Uterus (tissue), 4 donors: ENCODE measurements around the gene MORN3. TPM values are rescaled to one million over a fixed set of nuclear protein-coding genes. Genes with fewer than 3 reads are reported as not detected.
A peak's percentile ranks its signal among the peaks of the same experiment; 100 is the strongest.

Experiments
- DNase-seq, 2 donors: peaks; one replicate each; pipeline ENCODE4 v3.0.0-alpha.2; 2019 to 2020
- H3K27ac ChIP-seq, 2 donors: fragments of 200-600 bp; sonication (generic); 1 replicate in 1 of 2; 2 replicates in 1 of 2; pipeline ENCODE4 v1.5.1; 2016 to 2018
- H3K27me3 ChIP-seq, 2 donors: fragments of 200-600 bp; sonication (generic); one replicate each; pipeline ENCODE4 v1.5.1; 2018 to 2019; ENCODE audit warnings: control low read depth in 1 of 2
- H3K36me3 ChIP-seq, 2 donors: fragments of 200-600 bp; sonication (generic); one replicate each; pipeline ENCODE4 v1.5.1; 2019; ENCODE audit warnings: control low read depth in 1 of 2
- H3K4me1 ChIP-seq, 2 donors: fragments of 200-600 bp; sonication (generic); one replicate each; pipeline ENCODE4 v1.5.1; 2018 to 2019; ENCODE audit warnings: control low read depth in 1 of 2
- H3K4me3 ChIP-seq, 2 donors: fragments of 200-600 bp; sonication (generic); 1 replicate in 1 of 2; 2 replicates in 1 of 2; pipeline ENCODE4 v1.5.1; 2018 to 2019; ENCODE audit warnings: mild to moderate bottlenecking in 1 of 2
- H3K9me3 ChIP-seq, 2 donors: fragments of 200-600 bp; sonication (generic); one replicate each; pipeline ENCODE4 v1.5.1; 2019; ENCODE audit warnings: control low read depth in 1 of 2
- CTCF ChIP-seq, 4 experiments: fragments of 200-600 bp in 2 of 4; fragments of 450-650 bp in 2 of 4; sonication (generic) in 2 of 4; IDR thresholded peaks; one replicate each; pipeline ENCODE4 v1.5.1; 2016 to 2019; ENCODE audit warnings: antibody characterized with exemption in 4 of 4, mild to moderate bottlenecking in 2 of 4, moderate library complexity in 1 of 4
- POLR2A ChIP-seq, 2 donors: fragments of 450-650 bp; IDR thresholded peaks; one replicate each; pipeline ENCODE4 v1.6.1; 2016; ENCODE audit warnings: antibody characterized with exemption in 2 of 2, mild to moderate bottlenecking in 1 of 2, moderate library complexity in 1 of 2
- intact Hi-C: fragments of 100-400 bp; cut with DNase I; formaldehyde crosslinking; loops from one replicate; pipeline ENCODE4 v1.15.1; 2023; ENCODE audit warnings: low total_unique reads
- total RNA-seq, 4 donors: library from RNA; depleted of rRNA in 3 of 4; stranded (reverse); fragments of >200 nt in 3 of 4; gene quantifications; one replicate each; pipeline versions ENCODE4 v1.1.0 to v1.2.4, GENCODE V29; 2014 to 2023
- donor health status: DM: yes; HTN: yes; CAD: no.

MORN3 gene
- total RNA-seq, 4 donors from 2014 or later = 0.27 to 1.9 TPM; not detected in 2

GRCh38 chr12:121713793-121714192, 44.3 kb upstream of the MORN3 start:
- intact Hi-C loops = no loop called here
- H3K36me3 ChIP-seq = no peaks in the 10 kb centered on the region
- H3K27me3 ChIP-seq = no peaks in the 10 kb centered on the region
- TF ChIP-seq CTCF (IDR thresholded peaks at IDR 0.05) (no peak), POLR2A (IDR thresholded peaks at IDR 0.05) (no peak)
- H3K4me1 ChIP-seq = peaks cover 0 to 4% of the 10 kb centered on the region in 2 donors
- H3K9me3 ChIP-seq = no peaks in the 10 kb centered on the region
- peak overlapping the region; percentile 63 to 92 for H3K4me3 ChIP-seq
- peak overlapping the region; percentile 83 to 90 for H3K27ac ChIP-seq
- DNase-seq = no peak

- H3K27ac ChIP-seq = peak overlapping the region; percentile 83 to 90
- H3K27me3 ChIP-seq = no peaks in the 10 kb centered on the region
- H3K4me3 ChIP-seq = peak overlapping the region; percentile 63 to 92
- peaks cover 0 to 4% of the 10 kb centered on the region in 2 donors for H3K4me1 ChIP-seq
- DNase-seq = peak; percentile 32 to 49
- intact Hi-C loops = no loop called here
- no peaks in the 10 kb centered on the region for H3K9me3 ChIP-seq
- TF ChIP-seq POLR2A (IDR thresholded peaks at IDR 0.05) = no peak
- no peak for TF ChIP-seq CTCF (IDR thresholded peaks at IDR 0.05)
- H3K36me3 ChIP-seq = no peaks in the 10 kb centered on the region
Measured at GRCh38 chr12:121713257-121713777, 43.9 kb upstream of the MORN3 start.

- no peaks in the 10 kb centered on the region for H3K9me3 ChIP-seq
- intact Hi-C loops = no loop called here
- H3K27ac ChIP-seq = peak within 1 kb of the TSS; percentile 83 to 90
- H3K4me1 ChIP-seq = peaks cover 0 to 4% of the 10 kb centered on the region in 2 donors
- DNase-seq = peak; percentile 80 to 86
- peak in 1 of 4 experiments; percentile 11 for TF ChIP-seq CTCF (IDR thresholded peaks at IDR 0.05)
- TF ChIP-seq POLR2A (IDR thresholded peaks at IDR 0.05) = peak; percentile 64 to 90
- no peaks in the 10 kb centered on the region for H3K36me3 ChIP-seq
- H3K27me3 ChIP-seq = no peaks in the 10 kb centered on the region
- peak within 1 kb of the TSS; percentile 63 to 92 for H3K4me3 ChIP-seq
Measured at GRCh38 chr12:121712461-121713256, 43.2 kb upstream of the MORN3 start, which contains the start of gene TMEM120B. Gene TMEM120B (plus strand): TSS chr12:121712752. CDS start chr12:121712896, 144 bp downstream.

GRCh38 chr12:121712190-121712460, 42.7 kb upstream of the MORN3 start:
- Histone ChIP-seq H3K27me3 (no peaks in the 10 kb centered on the region), H3K9me3 (no peaks in the 10 kb centered on the region), H3K36me3 (no peaks in the 10 kb centered on the region), H3K4me3 (peak overlapping the region; percentile 63 to 92), H3K27ac (peak overlapping the region; percentile 83 to 90), H3K4me1 (peaks cover 0 to 4% of the 10 kb centered on the region in 2 donors)
- intact Hi-C loops = no loop called here
- TF ChIP-seq CTCF (IDR thresholded peaks at IDR 0.05) (no peak), POLR2A (IDR thresholded peaks at IDR 0.05) (no peak)
- DNase-seq = peak in 1 of 2 donors; percentile 39
